C4-2B (cell line): Measurements from ENCODE around the gene SNTG2.

ENCODE experiments used
- CTCF ChIP-seq: fragments of 450-650 bp; conservative IDR thresholded peaks from 2 replicates; pipeline ENCODE4 v1.5.1; 2017; ENCODE audit warnings: mild to moderate bottlenecking
- ZFX ChIP-seq: fragments of 450-650 bp; IDR thresholded peaks from 2 replicates; pipeline ENCODE4 v1.6.1; 2017

- no peak for TF ChIP-seq CTCF
- TF ChIP-seq ZFX: no peak
Measured at GRCh38 chr2:1125633-1126370, 175.2 kb downstream of the SNTG2 start.
